Uterus (tissue), 4 donors: ENCODE measurements around the gene APOBEC4. TPM values are rescaled to one million over a fixed set of nuclear protein-coding genes. Genes with fewer than 3 reads are reported as not detected.

ENCODE experiments used
- DNase-seq, 2 donors: peaks; one replicate each; pipeline ENCODE4 v3.0.0-alpha.2; 2019 to 2020
- H3K27ac ChIP-seq, 2 donors: fragments of 200-600 bp; sonication (generic); 1 replicate in 1 of 2; 2 replicates in 1 of 2; pipeline ENCODE4 v1.5.1; 2016 to 2018
- H3K27me3 ChIP-seq, 2 donors: fragments of 200-600 bp; sonication (generic); one replicate each; pipeline ENCODE4 v1.5.1; 2018 to 2019; ENCODE audit warnings: control low read depth in 1 of 2
- H3K36me3 ChIP-seq, 2 donors: fragments of 200-600 bp; sonication (generic); one replicate each; pipeline ENCODE4 v1.5.1; 2019; ENCODE audit warnings: control low read depth in 1 of 2
- H3K4me1 ChIP-seq, 2 donors: fragments of 200-600 bp; sonication (generic); one replicate each; pipeline ENCODE4 v1.5.1; 2018 to 2019; ENCODE audit warnings: control low read depth in 1 of 2
- H3K4me3 ChIP-seq, 2 donors: fragments of 200-600 bp; sonication (generic); 1 replicate in 1 of 2; 2 replicates in 1 of 2; pipeline ENCODE4 v1.5.1; 2018 to 2019; ENCODE audit warnings: mild to moderate bottlenecking in 1 of 2
- H3K9me3 ChIP-seq, 2 donors: fragments of 200-600 bp; sonication (generic); one replicate each; pipeline ENCODE4 v1.5.1; 2019; ENCODE audit warnings: control low read depth in 1 of 2
- POLR2A ChIP-seq, 2 donors: fragments of 450-650 bp; IDR thresholded peaks; one replicate each; pipeline ENCODE4 v1.6.1; 2016; ENCODE audit warnings: antibody characterized with exemption in 2 of 2, mild to moderate bottlenecking in 1 of 2, moderate library complexity in 1 of 2
- intact Hi-C: fragments of 100-400 bp; cut with DNase I; formaldehyde crosslinking; loops from one replicate; pipeline ENCODE4 v1.15.1; 2023; ENCODE audit warnings: low total_unique reads
- total RNA-seq, 4 donors: library from RNA; depleted of rRNA in 3 of 4; stranded (reverse); fragments of >200 nt in 3 of 4; gene quantifications; one replicate each; pipeline versions ENCODE4 v1.1.0 to v1.2.4, GENCODE V29; 2014 to 2023
- TF ChIP-seq, protein P1 (sequence below), 4 experiments: fragments of 200-600 bp in 2 of 4; fragments of 450-650 bp in 2 of 4; sonication (generic) in 2 of 4; IDR thresholded peaks; one replicate each; pipeline ENCODE4 v1.5.1; 2016 to 2019; ENCODE audit warnings: antibody characterized with exemption in 4 of 4, mild to moderate bottlenecking in 2 of 4, moderate library complexity in 1 of 4
- donor health status: DM: yes; HTN: yes; CAD: no.

APOBEC4 gene
- total RNA-seq, 4 donors from 2014 or later = 0.40 to 0.76 TPM; not detected in 2

- no peak for TF ChIP-seq POLR2A (IDR thresholded peaks at IDR 0.05)
- TF ChIP-seq, protein P1, sequence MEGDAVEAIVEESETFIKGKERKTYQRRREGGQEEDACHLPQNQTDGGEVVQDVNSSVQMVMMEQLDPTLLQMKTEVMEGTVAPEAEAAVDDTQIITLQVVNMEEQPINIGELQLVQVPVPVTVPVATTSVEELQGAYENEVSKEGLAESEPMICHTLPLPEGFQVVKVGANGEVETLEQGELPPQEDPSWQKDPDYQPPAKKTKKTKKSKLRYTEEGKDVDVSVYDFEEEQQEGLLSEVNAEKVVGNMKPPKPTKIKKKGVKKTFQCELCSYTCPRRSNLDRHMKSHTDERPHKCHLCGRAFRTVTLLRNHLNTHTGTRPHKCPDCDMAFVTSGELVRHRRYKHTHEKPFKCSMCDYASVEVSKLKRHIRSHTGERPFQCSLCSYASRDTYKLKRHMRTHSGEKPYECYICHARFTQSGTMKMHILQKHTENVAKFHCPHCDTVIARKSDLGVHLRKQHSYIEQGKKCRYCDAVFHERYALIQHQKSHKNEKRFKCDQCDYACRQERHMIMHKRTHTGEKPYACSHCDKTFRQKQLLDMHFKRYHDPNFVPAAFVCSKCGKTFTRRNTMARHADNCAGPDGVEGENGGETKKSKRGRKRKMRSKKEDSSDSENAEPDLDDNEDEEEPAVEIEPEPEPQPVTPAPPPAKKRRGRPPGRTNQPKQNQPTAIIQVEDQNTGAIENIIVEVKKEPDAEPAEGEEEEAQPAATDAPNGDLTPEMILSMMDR (IDR thresholded peaks at IDR 0.05) = no peak
- H3K27ac ChIP-seq = peak overlapping the region; percentile 91 to 97
- intact Hi-C loops = loop anchor here (10.0 kb wide), 1 partner anchor 160 kb away; the partner anchor contains the start of gene SMG7
- peak in 1 of 2 donors; percentile 45 for DNase-seq
- peak overlapping the region; percentile 71 to 92 for H3K4me3 ChIP-seq
- no peaks in the 10 kb centered on the region for H3K9me3 ChIP-seq
- no peaks in the 10 kb centered on the region for H3K27me3 ChIP-seq
- no peaks in the 10 kb centered on the region for H3K36me3 ChIP-seq
- H3K4me1 ChIP-seq = peaks cover 0 to 10% of the 10 kb centered on the region in 2 donors
Measured at GRCh38 chr1:183635099-183635605, 18.0 kb downstream of the APOBEC4 start.

DNA sequence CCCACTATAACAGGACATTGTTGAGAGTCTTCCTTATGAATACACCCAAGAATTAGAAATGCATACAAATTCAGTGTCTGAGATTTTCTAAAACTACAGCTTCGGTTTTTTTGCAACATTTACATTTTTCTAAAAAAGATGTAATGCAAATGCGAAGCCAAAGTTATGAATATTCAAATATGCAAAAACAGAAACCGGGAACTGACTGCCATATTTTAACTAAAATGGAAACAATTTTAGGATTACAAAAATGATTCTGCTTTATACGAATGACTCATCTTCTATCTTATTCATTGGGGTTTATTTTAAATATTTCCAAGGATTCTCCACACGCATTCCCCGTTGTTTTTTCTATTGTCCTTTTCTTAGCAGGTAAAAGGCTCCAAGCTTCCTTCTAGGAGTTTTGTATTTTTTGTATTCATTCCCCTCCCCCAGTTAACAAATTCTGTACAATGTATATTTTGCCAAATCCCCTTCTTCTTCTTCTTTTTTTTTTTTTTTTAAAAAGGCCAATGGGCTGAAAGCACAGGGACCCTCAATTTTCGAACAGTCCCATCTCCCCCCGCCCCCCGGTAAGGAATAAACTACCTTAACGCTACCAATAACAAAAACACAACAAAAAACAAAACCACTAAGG, 18.6 kb downstream of the APOBEC4 start:
- H3K9me3 ChIP-seq = no peaks in the 10 kb centered on the region
- peak overlapping the region; percentile 91 to 97 for H3K27ac ChIP-seq
- H3K4me3 ChIP-seq = peak overlapping the region; percentile 71 to 92
- H3K4me1 ChIP-seq = peaks cover 4 to 10% of the 10 kb centered on the region in 2 donors
- DNase-seq = no peak
- H3K36me3 ChIP-seq = no peaks in the 10 kb centered on the region
- intact Hi-C loops = loop anchor here (10.0 kb wide), 1 partner anchor 160 kb away; the partner anchor contains the start of gene SMG7
- TF ChIP-seq, protein P1 (IDR thresholded peaks at IDR 0.05) = no peak
- no peak for TF ChIP-seq POLR2A (IDR thresholded peaks at IDR 0.05)
- no peaks in the 10 kb centered on the region for H3K27me3 ChIP-seq

- peak overlapping the region; percentile 91 to 97 for H3K27ac ChIP-seq
- H3K27me3 ChIP-seq = no peaks in the 10 kb centered on the region
- peaks cover 10 to 11% of the 10 kb centered on the region in 2 donors for H3K4me1 ChIP-seq
- H3K36me3 ChIP-seq = no peaks in the 10 kb centered on the region
- no peaks in the 10 kb centered on the region for H3K9me3 ChIP-seq
- TF ChIP-seq, protein P1 (IDR thresholded peaks at IDR 0.05) = peak; percentile 22 to 68 (median 44)
- TF ChIP-seq POLR2A (IDR thresholded peaks at IDR 0.05) = peak; percentile 50 to 66
- H3K4me3 ChIP-seq = peak overlapping the region; percentile 71 to 92
- intact Hi-C loops = loop anchor here (10.0 kb wide), 1 partner anchor 159 kb away; the partner anchor contains the start of gene SMG7
- peak in 1 of 2 donors; percentile 62 for DNase-seq
Measured at GRCh38 chr1:183633676-183634343, 19.3 kb downstream of the APOBEC4 start.

- DNase-seq = no peak
- peak overlapping the region; percentile 91 to 97 for H3K27ac ChIP-seq
- H3K4me1 ChIP-seq = peaks cover 10 to 12% of the 10 kb centered on the region in 2 donors
- H3K4me3 ChIP-seq = peak overlapping the region; percentile 71 to 92
- H3K36me3 ChIP-seq = no peaks in the 10 kb centered on the region
- TF ChIP-seq POLR2A (IDR thresholded peaks at IDR 0.05) = no peak
- TF ChIP-seq, protein P1 (IDR thresholded peaks at IDR 0.05) = no peak
- intact Hi-C loops = loop anchor here (10.0 kb wide), 1 partner anchor 158 kb away; the partner anchor contains the start of gene SMG7
- no peaks in the 10 kb centered on the region for H3K9me3 ChIP-seq
- H3K27me3 ChIP-seq = no peaks in the 10 kb centered on the region
Measured at GRCh38 chr1:183632964-183633363, 20.2 kb downstream of the APOBEC4 start.
